ENCODE results near the gene JPT1. TPM values are rescaled to one million over a fixed set of nuclear protein-coding genes. Genes with fewer than 3 reads are reported as not detected.
A peak's percentile ranks its signal among the peaks of the same experiment; 100 is the strongest.

JPT1 gene
- total and polyA plus RNA-seq, 2 experiments from 2014 or later = 278 to 903 TPM

GRCh38 chr17:75091855-75092327 lies 62.4 kb downstream of the JPT1 start (continued):
- TF ChIP-seq ZNF462 (CRISPR knock-in tag; IDR thresholded peaks at IDR 0.05) (no peak), EZH2 (IDR thresholded peaks at IDR 0.05; ENCODE audit: low read depth, unreplicated experiment) (no peak), ZNF114 (CRISPR knock-in tag; IDR thresholded peaks at IDR 0.05) (no peak)

- no peaks in the 10 kb centered on the region for H3K27me3 ChIP-seq (ENCODE audit: insufficient read depth)
- H3K27ac Mint-ChIP-seq = peak overlapping the region; percentile 62
- H3K4me1 ChIP-seq (ENCODE audit: insufficient read depth) = peaks cover 37% of the 10 kb centered on the region
- peaks cover 39% of the 10 kb centered on the region for H3F3A ChIP-seq (replicated peaks; ENCODE audit: low read depth)
- DNase-seq (ENCODE audit: low spot score) = no peak
- peak overlapping the region; percentile 59 for H3K4me2 ChIP-seq
- peaks cover 19% of the 10 kb centered on the region for H3K27me3 Mint-ChIP-seq (ENCODE audit: insufficient read depth, low read depth, poor library complexity)
- H3K4me3 Mint-ChIP-seq = peak overlapping the region; percentile 23; the same call in 2 of the 3 replicates
- peak overlapping the region; percentile 23; the same call in 1 of the 2 replicates for H3K4me3 ChIP-seq
- H3K79me2 ChIP-seq (replicated peaks; ENCODE audit: insufficient read depth) = peaks cover 11% of the 10 kb centered on the region
- H3K9me3 Mint-ChIP-seq = no peaks in the 10 kb centered on the region; the same call in 2 of the 3 replicates
- ATAC-seq = no peak
- H3K9me2 ChIP-seq (ENCODE audit: insufficient read depth) = no peaks in the 10 kb centered on the region
- no peaks in the 10 kb centered on the region for H3K36me3 ChIP-seq (ENCODE audit: insufficient read depth)
- H2AFZ ChIP-seq = no peak overlapping the region
- H4K20me1 ChIP-seq (replicated peaks; ENCODE audit: insufficient read depth) = no peaks in the 10 kb centered on the region; the same call in 1 of the 2 replicates
- peak overlapping the region; percentile 81 for H3K27ac ChIP-seq (ENCODE audit: low read depth)
- peaks cover 50% of the 10 kb centered on the region for H3K4me1 Mint-ChIP-seq
- peaks cover 4% of the 10 kb centered on the region; the same call in 2 of the 3 replicates for H3K36me3 Mint-ChIP-seq (ENCODE audit: low read depth)
- no peak for TF ChIP-seq NANOG (IDR thresholded peaks at IDR 0.05; ENCODE audit: borderline replicate concordance)
- TF ChIP-seq CREB1 (CRISPR knock-in tag; IDR thresholded peaks at IDR 0.05; ENCODE audit: low read depth) = no peak
- no peak for TF ChIP-seq JUNB (IDR thresholded peaks at IDR 0.05; ENCODE audit: unreplicated experiment)
- TF ChIP-seq ZNF462 (CRISPR knock-in tag; IDR thresholded peaks at IDR 0.05) = no peak
These were observed 63.1 kb downstream of the JPT1 start for GRCh38 chr17:75090871-75091854.
